HFF-Myc (cell line): Measurements from ENCODE around the gene VPS39.

ENCODE experiments used
- DNase-seq: peaks from one replicate; pipeline ENCODE4 v3.0.0-alpha.2; 2011; ENCODE audit warnings: low read depth; ENCODE audit errors: extremely low read depth
- H3K4me3 ChIP-seq: replicated peaks from 2 replicates; pipeline ENCODE4 v1.5.1; 2011; ENCODE audit warnings: low read depth, mild to moderate bottlenecking, control low read depth, low read length
- CTCF ChIP-seq: IDR thresholded peaks from 2 replicates; pipeline ENCODE4 v1.5.1; 2012; ENCODE audit warnings: mild to moderate bottlenecking, low read depth, low read length, control low read depth; ENCODE audit errors: missing control alignments

VPS39 gene

GRCh38 chr15:42143356-42143755 lies 64.7 kb downstream of the VPS39 start:
- no peak overlapping the region for H3K4me3 ChIP-seq
- TF ChIP-seq CTCF, result no peak
- DNase-seq, result no peak

GRCh38 chr15:42141795-42142667 lies 66.1 kb downstream of the VPS39 start:
- no peak for TF ChIP-seq CTCF
- H3K4me3 ChIP-seq, result no peak overlapping the region
- no peak for DNase-seq

- H3K4me3 ChIP-seq, result no peak overlapping the region
- TF ChIP-seq CTCF, result no peak
- DNase-seq, result no peak
These were observed 66.9 kb downstream of the VPS39 start for GRCh38 chr15:42141246-42141645.

GRCh38 chr15:42140383-42141070 lies 67.6 kb downstream of the VPS39 start:
- H3K4me3 ChIP-seq, result no peak overlapping the region
- TF ChIP-seq CTCF, result no peak
- no peak for DNase-seq

GRCh38 chr15:42139596-42139995 lies 68.5 kb downstream of the VPS39 start:
- no peak for TF ChIP-seq CTCF
- no peak for DNase-seq
- H3K4me3 ChIP-seq, result no peak overlapping the region

- TF ChIP-seq CTCF, result no peak
- no peak overlapping the region for H3K4me3 ChIP-seq
- no peak for DNase-seq
These were observed 69.1 kb downstream of the VPS39 start for GRCh38 chr15:42138968-42139386.
